Stimulated activated CD4-positive, alpha-beta T cell treated with anti-CD3 and anti-CD28 coated beads, Interleukin-4, amount 100 ng/mL, for 48 hours (primary cell): ENCODE data around the gene RAD17.
A peak's percentile ranks its signal among the peaks of the same experiment; 100 is the strongest.
"Not testable (repeated sequence)": the region's sequence is repeated elsewhere in the genome, so short reads cannot be mapped to it uniquely, and the experiment has no call there.

Experiments used
- DNase-seq, 2 donors: peaks; one replicate each; pipeline ENCODE4 v3.0.0-alpha.2; 2020; ENCODE audit warnings: low read depth in 2 of 2

Gene RAD17

DNA sequence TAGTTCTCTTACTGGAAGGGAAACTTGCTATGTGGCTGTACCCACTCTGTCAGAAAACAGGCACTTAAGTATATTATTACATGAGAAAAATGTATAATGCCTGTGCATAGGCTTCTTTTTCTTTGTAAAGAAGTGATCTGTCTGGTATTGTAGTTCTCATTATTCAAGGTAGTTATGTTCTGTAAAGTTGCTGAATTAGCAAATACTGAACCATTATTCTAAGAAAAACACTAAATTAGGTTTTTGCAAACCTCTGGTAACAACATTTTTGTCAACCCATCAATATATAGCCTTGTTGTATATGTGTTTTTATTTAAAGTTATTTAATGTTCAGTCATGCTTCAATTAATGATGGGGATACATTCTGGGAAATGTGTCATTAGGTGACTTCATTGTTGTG lies 8.8 kb downstream of the RAD17 start:
- no peak for DNase-seq

DNA sequence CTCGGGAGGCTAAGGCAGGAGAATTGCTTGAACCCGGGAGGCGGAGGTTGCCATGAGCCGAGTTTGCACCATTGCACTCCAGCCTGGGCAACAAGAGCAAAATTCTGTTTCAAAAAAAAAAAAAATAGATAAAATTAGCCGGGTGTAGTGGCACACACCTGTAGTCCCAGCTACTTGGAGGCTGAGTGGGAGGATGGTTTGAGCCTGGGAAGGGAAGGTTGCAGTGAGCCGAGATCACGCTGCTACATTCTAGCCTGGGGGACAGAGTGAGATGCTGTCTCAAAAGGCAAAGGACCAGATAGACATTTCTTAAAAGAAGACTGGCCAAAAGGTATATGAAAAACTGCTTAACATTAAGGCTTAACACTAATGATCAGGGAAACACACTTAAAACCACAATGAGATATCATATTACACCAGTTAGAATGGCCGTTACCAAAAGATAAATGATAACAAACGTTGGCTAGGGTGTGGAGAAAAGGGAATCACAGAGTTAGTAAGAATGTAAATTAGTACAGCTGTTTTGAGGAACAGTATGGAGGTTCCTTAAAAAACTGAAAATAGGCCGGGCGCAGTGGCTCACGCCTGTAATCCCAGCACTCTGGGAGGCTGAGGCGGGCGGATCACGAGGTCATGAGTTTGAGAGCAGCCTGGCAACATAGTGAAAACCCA lies 35.2 kb downstream of the RAD17 start:
- no peak for DNase-seq

DNA sequence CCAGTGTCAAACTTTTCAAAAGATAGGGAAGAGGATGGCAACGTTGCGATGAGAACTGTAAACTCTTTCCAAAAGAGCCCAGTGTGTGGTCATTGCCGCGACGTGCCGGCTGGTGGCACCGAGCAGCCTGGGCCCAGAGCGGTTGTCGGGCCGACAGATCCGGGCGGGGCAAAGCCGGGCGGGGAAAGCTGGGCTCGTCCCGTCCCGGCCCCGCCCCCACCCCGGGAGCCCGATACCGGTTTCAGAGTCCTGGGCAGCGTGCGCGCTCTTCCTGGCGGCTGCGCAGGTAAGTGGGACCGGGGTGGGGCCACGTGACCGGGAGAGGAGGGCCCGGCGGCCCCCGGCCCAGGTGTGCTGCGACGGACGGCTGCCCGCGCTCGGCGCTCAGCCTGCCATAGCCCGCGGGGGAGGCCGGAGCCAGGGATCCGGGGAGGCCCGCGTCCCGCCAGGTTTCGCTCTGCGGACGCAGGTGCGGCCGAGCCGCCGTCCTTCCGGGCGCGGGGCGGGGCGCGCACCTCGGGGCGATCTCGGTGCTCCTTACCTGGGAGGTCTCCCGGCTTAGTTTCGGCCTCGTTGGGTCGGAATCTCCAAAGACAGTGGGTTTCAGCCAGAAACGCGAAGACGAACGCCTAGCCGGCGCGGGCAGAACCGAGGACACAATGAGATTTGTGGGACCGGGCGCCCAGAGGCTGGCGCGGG lies 45.4 kb downstream of the RAD17 start, which contains the start of gene MARVELD2:
MARVELD2 (plus strand) TSS at position 232 of the 699 bp plus-strand sequence. CDS start 4,270 bp downstream, outside the sequence.
- peak; percentile 23 to 32 for DNase-seq

DNA sequence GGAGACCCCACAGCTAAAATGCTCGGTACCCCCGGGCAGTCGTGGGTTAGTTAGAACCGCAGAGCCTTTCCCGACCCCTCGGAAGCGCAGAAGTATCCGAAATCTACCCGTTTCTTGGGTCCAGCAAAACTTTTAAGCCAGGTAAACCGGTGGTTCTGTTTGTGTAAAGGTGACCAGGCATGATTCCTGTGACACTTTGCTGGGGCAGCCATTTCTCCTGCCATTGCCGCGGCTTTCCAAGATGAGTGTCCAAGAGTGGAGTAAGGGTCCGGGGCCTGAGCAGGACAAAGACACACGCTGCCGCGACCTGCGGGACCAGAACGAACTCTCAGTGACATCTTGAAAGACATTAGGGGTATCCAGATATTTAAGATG lies 46.0 kb downstream of the RAD17 start:
- DNase-seq: no peak

DNA sequence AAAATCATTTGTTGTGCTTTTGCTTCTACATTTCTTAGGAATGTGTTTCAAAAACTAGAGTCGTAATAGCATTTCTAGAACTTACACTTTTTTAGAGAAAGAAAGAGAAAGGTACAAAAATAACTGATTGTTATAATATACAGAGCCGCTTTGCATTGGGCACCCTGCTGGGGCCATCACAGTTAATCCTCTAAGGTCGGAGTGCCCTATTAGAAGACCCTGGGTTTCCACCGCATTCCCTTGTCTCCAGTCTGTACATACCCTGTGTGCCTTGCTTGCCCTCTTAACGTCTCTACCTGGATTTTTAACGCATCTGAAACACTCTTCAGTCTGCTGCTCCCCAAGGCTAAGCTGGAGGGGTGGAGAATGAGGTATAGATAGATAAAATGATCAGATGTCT lies 46.6 kb downstream of the RAD17 start:
- no peak for DNase-seq

DNA sequence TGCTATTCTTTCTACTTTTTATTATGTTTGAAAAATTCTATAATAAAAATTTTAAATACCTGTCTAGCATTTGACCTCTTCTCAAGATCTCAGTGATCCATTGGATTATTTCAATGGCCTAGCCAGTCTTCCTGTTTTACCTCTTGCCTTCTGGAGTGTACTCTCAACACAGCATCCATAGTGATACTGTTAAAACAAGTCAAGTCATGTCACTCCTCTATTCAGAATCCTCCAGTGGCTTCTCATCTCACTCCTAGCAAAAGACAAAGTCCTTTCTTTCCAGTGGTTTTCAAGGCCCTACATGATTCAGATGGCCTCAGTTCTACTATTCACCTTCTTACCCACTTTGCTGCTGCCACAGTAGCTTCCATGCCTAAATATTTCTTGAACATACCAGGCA lies 47.1 kb downstream of the RAD17 start:
- DNase-seq: no peak

DNA sequence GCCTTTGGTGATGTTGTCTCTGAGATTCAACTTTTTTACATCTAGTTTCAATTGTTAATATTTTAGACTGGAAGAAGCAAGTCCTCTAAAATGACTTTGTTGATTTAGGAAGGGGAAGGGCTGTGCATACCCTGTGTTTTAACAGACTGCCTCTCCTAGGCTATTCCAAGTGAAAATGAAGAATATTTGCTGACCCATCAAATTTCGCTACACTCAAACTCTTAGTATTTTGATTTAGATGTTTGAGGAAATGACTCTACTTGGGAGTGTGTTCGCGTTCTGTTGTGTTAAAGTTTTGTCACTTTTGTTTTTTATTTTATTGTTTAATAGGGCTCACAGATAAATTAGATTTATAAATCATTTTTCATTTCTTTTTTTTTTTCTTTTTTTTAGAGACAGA lies 48.9 kb downstream of the RAD17 start:
- DNase-seq: no peak

DNA sequence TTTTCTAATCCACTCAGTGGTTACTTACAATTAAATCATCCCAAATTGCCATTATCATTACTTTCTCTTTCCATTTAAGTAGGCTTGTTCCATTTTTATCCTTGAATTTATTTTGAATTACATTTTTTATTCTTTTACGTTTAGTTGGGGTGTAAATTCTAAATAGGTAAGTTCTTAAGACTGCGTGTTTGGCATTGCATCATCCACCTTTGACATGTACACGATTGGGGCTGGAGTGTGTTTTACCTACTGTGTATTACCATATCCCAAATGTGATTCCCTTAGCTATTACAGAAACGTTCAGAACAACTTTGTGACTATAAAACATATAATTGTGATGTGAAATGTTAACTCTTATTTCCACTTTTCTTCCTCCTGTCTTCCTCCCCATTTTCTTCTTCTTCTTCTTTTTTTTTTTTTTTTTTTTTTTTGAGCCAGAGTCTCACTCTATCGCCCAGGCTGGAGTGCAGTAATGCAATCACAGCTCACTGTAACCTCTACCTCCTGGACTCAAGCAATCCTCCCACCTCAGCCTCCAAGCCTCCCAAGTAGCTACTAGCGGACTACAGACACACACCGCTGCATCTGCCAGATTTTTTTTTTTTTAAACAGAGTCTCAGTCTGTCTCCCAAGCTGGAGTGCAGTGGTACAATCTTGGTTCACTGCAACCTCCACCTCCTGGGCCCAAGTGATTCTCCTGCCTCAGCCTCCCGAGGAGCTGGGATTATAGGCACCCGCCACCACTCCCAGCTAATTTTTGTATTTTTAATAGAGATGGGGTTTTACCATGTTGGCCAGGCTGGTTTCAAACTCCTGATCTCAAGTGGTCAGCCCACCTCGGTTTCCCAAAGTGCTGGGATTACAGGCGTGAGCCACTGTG lies 62.0 kb downstream of the RAD17 start:
- DNase-seq: no peak

DNA sequence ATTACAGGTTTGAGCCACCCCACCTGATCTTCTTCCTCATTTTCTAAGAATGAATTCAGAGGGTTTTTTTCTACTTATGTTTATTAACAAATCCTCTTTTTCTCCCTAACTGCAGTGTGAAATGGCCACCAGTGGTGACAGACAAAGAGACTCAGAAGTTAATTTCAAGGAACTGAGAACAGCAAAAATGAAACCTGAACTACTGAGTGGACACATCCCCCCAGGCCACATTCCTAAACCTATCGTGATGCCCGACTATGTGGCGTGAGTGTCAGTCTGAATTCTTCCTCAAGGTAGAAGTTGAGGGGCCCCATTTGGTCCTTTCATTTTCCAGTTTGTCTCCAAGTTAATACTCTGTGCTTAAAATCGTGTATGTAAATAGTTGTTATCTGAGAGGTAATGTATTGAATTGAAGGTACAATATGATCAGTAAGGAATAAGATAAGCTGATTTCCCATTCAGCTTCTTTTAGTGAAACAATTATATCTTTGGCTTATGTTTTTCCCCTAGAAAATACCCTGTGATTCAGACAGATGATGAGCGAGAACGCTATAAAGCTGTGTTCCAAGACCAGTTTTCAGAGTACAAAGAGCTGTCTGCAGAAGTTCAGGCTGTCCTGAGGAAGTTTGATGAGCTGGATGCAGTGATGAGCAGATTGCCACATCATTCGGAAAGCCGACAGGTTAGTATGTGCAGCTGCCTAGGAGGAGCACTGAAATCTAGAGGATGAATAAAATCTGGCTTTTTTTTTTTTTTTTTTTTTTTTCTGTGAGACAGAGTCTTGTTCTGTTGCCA lies 63.0 kb downstream of the RAD17 start:
- DNase-seq: no peak

DNA sequence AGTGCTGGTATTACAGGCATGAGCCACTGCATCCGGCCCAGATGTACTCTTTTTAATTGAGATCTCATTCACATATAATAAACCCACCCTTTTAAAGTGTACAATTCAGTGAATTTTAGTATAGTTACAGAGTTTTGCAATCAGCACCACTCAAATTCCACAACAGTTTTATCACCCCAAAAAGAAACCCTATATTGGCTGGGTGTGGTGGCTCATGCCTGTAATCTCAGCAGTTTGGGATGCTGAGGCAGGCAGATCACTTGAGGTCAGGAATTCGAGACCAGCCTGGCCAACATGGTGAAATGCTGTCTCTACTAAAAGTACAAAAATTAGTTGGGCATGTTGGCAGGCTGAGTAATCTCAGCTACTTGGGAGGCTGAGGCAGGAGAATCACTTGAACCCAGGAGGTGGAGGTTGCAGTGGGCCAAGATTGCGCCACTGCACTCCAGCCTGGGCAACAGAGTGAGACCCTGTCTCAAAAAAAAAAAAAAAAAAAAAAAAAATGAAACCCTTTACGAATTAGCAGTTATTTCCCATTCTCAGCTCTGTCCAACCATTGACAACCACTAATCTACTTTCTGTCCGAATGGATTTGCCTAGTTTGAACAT lies 65.8 kb downstream of the RAD17 start:
- not testable (repeated sequence) for DNase-seq

DNA sequence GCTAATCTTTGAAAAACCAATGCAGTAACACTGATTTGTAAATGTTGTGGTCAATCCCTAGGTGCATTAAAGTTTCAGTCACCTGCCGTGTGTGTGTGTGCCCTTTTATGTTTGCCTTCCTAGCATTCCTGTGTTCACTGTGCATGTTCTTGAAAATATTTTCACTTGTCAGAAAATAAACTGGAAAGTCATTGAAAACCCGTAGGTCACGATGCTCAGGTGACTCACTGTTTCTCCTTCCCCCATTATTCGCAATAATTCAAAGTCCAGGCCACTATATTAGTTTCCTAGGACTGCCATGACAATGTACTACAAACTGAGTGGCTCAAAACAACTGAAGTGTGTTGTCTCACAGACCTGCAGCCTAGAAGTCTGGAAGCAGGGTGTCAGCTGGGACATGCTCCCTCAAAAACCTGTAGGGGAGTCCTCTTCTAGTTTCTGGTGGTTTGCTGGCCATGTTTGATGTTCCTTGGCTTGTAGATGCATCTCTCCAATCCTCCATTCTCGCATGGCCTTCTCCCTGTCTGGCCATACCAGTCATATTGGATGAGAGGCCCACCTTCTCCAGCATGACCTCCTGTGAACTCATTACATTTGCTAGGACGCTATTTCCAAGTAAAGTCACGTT lies 74.6 kb downstream of the RAD17 start:
- no peak for DNase-seq

DNA sequence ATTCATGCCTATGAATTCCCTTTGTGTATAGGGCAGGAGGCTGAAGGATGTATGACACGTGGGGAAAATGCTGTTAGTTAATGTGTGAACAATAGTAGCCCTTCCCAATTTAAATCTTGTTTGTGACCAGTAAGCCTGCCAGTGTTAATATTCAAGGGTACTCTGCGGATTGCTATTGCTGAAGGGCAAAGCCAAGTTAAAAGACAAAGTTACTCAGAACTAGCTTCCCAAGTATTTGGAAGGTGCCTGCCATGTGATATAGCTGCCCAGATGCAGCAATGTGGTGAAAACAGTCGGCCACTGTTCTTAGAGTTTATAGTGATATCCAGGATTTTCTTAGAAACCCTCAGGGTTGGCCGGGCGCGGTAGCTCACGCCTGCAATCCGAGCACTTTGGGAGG lies 79.9 kb downstream of the RAD17 start:
- DNase-seq: no peak

DNA sequence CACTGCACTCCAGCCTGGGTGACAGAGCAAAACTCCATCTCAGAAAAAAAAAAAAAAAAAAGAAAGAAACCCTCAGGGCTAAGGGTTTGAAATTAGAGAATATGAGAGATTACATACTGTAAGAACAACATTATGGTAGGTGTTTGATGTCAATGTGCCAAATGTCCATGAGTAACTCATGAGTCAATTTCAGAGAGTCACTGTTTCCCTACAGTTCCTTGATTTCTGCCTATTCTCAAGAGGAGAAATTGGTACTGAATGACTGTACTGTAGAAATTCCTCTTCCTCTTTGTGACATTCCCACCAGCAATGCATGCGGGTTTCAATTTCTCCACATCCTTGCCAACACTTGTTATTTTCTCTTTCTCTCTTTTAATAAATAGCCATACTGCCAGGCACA lies 80.5 kb downstream of the RAD17 start:
- no peak for DNase-seq

DNA sequence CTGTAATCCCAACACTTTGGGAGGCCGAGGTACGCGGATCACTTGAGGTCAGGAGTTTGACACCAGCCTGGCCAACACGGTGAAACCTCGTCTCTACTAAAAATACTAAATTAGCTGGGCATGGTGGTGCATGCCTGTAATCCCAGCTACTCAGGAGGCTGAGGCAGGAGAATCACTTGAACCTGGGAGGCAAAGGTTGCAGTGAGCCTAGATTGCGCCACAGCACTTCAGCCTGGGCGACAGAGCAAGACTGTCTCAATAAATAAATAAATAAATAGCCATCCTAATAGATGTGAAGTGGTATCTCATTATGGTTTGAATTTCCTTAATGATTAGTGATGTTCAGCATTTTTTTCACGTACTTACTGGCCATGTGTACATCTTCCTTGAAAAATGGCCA lies 80.9 kb downstream of the RAD17 start:
- not testable (repeated sequence) for DNase-seq

DNA sequence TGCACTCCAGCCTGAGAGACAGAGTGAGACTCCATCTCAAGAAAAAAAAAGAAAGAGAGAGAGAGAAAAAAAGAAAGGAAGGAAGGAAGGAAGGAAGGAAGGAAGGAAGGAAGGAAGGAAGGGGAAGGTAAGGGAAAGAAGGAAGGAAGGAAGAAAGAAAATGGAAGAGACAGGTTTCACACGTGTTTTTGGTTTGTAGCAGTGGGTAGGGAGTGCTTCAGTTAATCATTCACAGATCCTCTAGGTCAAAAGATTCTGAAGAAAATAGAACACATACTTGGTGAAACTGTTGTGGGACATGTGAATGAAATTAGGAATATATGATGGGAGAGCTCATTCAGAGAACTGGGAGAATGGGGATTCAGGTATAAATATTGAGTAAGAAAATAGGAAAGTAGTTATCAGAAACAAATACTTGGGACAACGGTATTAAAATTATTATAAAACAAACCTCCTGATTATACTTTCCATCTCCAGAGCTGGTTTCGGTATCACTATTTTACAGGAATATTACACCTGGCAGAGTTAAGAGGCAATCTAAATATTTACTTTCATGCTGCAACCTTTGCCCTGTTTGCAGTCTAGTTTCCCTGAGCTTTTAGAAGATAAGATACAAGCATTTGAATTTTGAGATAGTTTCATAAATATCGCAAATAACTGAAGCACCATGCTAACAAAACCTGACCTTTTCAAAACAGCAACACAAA lies 82.5 kb downstream of the RAD17 start:
- DNase-seq: no peak

DNA sequence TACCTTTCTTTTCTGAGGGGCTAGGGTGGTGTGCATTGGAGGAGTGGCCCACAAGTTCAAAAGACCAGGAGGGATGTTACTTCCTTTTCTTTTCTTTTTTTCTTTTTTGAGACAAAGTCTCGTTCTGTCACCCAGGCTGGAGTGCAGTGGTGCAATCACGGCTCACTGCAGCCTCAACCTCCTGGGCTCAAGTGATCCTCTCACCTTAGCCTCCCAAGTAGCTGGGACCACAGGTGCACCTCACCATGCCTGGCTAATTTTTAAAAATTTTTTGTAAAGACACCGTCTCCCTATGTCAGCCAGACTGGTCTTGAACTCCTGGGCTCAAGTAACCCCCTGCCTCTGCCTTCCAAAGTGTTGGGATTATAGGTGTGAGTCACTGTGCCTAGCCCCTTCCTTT lies 83.9 kb downstream of the RAD17 start:
- not testable (repeated sequence) for DNase-seq

DNA sequence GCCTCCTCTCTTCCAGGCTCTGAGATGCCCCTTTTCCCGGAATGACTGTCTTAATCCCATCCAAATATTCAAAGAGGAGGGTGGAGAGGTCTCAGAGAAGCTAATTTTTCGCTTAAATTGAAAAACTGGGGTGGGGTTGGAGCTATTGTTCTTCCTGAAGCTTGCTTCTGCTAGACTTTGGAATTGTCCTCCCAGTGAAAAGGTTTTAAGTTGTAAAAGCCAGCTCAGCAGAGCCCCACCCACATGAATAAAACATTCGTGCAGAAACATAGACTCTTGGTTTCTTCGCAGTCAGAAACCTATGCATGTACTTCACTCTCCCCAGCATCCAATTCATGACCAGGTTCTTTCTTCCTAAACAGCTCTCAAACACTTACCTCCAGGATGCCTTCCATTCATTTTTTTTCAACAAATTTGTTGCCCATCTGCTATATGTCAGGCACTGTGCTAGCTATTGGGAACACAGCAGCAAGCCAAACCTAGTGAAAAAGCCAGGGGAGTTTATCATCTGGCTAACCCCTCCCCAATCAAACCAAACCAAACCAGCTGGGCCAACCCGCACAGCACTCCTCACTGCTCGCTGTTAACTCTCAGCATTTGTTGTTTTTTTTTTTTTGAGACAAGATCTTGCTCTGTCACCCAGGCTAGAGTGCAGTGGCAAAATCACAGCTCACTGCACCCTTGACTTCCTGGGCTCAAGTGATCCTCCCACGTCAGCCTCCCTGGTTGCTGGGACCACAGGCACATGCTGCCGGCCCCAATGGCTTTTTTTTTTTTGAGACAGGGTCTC lies 85.0 kb downstream of the RAD17 start:
- DNase-seq: no peak

DNA sequence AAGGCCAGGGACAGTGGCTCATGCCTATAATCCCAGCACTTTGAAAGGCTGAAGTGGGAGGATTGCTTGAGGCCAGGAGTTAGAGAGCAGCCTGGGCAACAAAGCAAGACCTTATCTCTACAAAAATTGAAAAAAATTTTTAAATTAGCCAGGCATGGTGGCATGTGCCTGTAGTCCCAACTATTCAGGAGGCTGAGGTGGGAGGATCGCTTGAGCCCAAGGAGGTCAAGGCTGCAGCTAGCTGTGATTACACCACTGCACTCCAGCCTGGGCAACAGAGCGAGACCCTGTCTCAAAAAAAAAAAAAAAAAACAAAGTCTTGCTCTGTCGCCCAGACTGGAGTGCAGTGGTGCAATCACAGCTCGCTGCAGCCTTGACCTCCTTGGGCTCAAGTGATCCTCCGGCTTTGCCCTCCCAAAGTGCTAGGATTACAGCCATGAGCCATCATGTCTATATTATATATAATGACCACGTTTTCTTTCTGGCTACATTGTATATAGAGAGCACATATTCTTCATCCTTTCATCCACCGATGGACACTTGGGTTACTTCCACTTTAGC lies 85.9 kb downstream of the RAD17 start:
- not testable (repeated sequence) for DNase-seq

DNA sequence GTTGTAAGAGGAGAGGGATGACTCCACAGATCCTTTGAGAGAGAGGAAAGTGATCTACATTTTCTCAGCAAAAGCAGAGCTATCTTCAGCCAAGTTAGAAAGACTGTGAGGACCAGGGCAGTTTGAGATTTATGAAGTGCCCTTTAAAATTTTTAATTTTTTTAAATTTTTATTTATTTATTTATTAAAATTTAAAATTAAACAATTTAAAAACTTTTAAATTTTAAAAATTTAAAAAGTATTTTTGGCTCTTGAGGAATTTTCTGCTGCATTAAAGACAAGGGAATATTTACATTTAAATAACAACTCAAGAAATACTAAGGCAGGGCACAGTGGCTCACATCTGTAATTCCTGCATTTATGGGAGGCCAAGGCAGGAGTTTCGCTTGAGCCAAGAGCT lies 92.6 kb downstream of the RAD17 start:
- no peak for DNase-seq
